COR-L47 (cell line): Measurements from ENCODE around the gene PSMD2.
"Not testable (repeated sequence)": the region's sequence is repeated elsewhere in the genome, so short reads cannot be mapped to it uniquely, and the experiment has no call there.

Experiments
- DNase-seq: peaks from one replicate; lab custom pipeline; 2025; lab: John Stamatoyannopoulos, UW

The PSMD2 gene

DNA sequence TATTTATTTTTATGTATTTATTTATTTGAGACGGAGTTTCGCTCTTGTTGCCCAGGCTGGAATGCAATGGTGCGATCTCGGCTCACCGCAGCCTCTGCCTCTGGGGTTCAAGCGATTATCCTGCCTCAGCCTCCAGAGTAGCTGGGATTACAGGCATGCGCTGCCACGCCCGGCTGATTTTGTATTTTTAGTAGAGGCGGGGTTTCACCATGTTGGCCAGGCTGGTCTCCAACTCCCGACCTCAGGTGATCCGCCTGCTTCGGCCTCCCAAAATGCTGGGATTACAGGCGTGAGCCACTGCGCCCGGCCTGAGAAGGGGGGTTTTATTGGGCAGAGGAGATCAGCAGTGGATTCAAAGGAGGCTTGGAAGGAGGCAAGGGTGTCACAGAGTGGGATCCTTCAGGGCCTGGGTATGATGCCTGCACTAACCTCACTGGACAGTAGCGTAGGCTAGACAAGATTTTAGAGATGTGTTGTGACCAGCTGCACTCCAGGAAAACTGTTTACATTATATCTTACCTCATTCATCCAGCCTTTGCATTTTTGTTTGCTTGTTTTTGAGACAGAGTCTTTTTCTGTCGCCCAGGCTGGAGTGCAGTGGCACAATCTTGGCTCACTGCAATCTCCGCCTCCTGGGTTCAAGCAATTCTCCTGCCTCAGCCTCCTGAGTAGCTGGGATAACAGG is 40.6 kb downstream of the PSMD2 start:
- not testable (repeated sequence) for DNase-seq

DNA sequence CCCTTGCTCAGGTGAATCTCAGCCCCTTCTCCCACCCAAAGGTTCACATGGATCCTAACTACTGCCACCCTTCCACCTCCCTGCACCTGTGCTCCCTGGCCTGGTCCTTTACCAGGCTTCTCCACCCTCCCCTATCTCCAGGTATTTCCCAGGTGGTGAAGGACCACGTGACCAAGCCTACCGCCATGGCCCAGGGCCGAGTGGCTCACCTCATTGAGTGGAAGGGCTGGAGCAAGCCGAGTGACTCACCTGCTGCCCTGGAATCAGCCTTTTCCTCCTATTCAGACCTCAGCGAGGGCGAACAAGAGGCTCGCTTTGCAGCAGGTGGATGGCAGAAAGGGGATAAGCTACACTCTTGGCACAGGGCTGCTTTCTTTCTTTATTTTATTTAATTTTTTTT is 42.9 kb downstream of the PSMD2 start:
- no peak for DNase-seq

DNA sequence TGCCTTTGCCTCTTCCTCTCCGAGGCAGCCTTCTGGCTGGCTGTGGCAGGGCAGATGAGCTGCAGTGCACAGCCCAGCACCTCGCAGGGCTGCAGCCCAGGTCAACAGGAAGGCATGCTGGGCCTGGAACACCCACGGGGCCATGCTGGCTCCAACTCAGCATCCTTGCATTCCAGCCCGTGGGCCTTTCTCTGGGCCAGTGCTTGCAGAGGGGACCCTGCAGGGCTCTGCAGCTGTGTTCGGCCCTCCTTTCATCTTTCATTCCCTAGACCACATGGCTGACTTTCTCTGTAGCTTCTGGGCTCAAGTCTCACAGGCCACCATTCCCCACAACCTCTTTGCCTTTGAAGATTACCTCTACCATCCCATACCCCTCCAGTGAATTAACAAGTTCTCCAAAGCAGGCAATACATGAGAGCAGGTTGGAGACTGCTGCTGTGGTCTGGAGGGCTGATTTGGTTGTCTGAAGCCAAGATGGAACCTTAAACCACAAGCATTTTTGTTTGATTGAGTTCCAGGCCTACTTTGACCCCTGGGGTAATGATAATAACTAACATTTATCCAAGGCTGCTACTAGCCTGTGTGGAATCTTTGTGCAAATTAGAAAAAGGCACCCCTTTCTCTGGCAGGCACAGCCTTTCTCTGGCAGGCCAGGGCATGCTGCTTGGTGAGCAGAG is 44.3 kb downstream of the PSMD2 start:
- DNase-seq = no peak

DNA sequence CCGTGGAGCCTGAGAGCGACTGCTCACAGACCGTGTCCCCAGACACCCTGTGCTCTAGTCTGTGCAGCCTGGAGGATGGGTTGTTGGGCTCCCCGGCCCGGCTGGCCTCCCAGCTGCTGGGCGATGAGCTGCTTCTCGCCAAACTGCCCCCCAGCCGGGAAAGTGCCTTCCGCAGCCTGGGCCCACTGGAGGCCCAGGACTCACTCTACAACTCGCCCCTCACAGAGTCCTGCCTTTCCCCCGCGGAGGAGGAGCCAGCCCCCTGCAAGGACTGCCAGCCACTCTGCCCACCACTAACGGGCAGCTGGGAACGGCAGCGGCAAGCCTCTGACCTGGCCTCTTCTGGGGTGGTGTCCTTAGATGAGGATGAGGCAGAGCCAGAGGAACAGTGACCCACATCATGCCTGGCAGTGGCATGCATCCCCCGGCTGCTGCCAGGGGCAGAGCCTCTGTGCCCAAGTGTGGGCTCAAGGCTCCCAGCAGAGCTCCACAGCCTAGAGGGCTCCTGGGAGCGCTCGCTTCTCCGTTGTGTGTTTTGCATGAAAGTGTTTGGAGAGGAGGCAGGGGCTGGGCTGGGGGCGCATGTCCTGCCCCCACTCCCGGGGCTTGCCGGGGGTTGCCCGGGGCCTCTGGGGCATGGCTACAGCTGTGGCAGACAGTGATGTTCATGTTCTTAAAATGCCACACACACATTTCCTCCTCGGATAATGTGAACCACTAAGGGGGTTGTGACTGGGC is 45.7 kb downstream of the PSMD2 start:
- DNase-seq = no peak

DNA sequence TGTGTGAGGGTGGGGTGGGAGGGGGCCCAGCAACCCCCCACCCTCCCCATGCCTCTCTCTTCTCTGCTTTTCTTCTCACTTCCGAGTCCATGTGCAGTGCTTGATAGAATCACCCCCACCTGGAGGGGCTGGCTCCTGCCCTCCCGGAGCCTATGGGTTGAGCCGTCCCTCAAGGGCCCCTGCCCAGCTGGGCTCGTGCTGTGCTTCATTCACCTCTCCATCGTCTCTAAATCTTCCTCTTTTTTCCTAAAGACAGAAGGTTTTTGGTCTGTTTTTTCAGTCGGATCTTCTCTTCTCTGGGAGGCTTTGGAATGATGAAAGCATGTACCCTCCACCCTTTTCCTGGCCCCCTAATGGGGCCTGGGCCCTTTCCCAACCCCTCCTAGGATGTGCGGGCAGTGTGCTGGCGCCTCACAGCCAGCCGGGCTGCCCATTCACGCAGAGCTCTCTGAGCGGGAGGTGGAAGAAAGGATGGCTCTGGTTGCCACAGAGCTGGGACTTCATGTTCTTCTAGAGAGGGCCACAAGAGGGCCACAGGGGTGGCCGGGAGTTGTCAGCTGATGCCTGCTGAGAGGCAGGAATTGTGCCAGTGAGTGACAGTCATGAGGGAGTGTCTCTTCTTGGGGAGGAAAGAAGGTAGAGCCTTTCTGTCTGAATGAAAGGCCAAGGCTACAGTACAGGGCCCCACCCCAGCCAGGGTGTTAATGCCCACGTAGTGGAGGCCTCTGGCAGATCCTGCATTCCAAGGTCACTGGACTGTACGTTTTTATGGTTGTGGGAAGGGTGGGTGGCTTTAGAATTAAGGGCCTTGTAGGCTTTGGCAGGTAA is 46.5 kb downstream of the PSMD2 start:
- peak; percentile 90 for DNase-seq

DNA sequence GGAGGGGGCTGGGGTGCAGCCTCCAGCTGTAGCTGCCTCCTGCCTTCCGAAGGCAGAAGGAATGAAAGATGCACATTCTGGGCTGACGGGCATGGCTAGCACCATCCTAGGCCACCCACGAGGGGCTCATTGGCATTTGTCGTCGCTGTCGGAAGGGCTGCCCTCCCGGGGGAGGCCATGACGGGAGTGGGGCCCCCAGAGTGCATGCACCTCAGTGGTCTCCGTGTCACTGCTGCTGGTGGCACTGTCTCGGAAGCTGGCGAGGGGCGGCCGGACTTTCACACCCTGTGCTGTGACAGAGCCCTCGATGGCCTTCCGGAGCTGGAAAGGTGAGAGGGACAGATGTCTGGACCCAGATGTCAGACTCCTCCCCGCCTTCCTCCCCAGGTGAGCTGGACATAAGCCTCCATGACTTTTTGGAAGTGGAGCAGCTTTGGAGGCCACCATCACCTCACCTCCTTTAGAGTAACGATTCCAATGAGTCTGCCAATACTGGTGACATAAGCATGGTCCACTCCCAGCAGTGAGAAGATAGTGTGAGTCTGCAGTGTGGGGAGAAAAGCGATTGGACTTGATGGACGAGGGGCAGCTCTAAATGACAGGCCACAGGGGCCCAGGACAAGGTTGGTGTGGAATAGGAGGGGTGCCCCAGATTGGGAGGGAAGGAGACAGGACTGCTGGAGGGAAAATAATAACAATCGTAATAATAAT is 47.6 kb downstream of the PSMD2 start:
- no peak for DNase-seq

DNA sequence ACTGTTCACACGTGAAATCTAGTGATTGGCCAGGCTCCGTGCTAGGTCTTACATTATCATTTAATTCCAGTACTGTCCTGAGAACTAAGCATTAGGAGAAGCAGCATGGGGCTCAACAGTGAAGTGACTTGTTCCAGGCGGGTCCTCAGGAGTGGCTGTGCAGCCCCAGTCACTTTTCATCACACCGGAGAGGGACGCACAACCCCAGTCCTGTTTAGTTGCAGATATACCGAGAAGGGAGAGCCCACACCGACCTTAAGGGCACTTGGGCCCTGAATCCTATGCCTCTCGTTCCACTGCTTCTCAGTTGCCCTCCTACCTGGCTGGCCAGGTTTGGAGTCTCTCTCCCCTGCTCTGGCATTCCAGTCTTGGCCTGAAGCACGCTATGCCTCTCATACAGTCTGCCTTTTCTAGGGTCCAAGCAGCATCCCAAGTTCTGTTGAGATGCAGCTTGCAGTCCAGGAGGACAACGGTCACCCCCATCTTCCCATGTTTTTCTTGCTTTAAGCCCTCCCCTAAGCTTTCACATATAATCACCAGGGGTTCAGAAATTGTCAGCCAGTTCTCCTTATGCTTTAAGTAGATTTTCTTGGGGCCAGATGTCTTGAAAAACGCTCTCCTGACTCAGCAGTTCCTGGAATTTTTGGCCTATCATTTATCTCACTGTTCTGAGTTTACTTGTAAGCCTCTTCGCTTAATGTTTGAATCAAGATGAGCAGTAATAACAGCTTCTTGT is 48.4 kb downstream of the PSMD2 start:
- no peak for DNase-seq

DNA sequence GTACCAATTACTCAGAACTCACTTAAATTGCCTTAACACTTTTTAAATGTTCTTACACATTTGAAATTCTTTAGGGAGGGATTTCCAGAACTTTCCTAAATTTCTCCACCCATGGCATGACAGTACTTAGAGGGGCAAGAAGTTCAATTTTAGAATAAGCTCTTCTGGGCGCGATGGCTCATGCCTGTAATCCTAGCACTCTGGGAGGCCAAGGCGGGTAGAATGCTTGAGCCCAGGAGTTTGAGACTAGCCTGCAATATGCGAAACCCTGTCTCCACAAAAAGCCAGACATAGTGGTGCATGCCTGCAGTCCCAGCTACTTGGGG is 49.0 kb downstream of the PSMD2 start:
- no peak for DNase-seq

DNA sequence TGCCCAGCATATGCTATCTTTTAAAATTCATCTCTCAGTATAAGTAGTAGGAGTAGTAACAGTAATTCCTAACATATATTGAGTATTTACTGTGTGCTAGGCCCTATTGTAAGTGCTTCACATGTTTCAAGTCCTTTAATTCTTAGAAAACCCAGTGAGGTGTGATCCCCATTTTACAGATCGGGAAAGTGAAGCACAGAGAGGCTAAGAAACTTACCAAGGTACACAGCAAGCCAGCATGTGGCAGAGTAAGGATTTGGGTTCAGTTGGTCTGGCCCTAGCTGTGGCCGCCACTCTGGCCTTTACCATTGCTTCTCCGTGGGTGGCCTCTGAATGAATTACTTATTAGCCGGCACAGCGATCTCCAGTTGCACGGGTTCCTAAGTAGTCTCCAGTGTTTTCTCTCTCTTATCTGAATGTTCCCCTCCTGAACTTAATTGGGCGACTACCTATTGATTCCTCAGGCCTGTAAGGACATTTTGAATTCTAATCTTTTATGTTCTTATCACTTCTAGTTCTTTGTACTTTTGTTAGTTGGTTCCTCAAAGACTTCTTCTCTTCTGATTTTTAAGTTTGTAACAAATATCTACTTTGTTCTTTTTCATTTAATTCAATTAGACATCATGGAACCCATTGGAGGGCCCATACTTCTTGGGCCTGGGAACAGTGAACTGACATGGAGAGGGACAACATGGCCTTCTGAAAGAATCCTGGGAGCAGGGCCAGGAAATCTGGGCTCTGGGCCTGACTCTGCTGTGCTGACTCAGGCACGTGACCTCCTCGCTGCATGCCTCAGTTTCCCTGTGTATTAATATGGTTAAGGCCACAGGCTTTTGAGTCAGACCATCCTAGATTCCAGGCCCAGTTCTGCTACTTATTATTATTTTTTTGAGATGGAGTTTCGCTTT is 50.8 kb downstream of the PSMD2 start:
- no peak for DNase-seq

DNA sequence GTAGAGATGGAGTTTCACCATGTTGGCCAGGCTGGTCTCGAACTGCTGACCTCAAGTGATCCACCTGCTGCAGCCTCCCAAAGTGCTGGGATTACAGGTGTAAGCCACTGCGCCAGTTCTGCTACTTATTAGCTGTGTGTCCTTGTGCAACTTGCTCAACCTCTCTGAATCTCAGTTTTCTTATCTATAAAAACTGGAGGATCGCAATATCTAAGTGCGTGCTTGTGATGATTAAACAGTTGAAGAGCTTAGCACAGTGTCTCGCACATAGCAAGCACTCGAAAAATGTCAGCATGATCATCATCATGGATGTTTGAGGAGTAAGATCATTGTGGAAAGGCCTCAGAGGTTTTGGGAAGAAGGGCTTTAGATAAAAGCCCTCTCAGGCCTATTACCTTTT is 51.6 kb downstream of the PSMD2 start:
- no peak for DNase-seq

DNA sequence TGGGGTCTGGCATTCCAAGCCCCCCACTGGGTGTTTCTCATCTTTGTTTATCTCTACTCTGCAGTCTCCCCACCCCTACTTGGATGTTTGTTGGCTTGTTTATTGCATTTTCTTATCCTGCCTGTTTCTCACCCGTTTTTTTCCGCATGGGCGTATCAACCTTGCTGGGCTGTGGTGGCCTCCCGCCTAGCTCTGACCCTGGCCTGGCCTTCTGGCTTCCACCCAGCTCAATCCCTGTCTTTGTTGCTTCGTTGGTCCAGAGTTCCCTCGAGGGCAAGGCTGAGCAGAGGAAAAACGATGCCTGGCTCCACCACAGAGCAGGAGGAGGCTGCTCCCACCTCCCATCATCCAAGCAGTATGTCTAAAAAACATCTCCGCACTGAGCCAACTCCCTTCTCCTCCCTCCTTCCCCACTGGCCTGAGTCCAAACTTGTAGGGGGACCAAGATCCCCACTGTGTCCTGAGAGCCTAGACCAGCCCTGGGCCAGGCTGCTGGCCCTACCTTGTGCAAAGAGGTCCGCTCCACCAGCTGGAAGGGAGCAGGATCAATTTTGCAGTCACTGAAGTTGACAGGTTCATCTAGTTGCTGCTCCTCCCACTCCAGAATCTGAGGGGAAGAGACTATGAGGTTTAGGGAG is 52.6 kb downstream of the PSMD2 start:
- no peak for DNase-seq

DNA sequence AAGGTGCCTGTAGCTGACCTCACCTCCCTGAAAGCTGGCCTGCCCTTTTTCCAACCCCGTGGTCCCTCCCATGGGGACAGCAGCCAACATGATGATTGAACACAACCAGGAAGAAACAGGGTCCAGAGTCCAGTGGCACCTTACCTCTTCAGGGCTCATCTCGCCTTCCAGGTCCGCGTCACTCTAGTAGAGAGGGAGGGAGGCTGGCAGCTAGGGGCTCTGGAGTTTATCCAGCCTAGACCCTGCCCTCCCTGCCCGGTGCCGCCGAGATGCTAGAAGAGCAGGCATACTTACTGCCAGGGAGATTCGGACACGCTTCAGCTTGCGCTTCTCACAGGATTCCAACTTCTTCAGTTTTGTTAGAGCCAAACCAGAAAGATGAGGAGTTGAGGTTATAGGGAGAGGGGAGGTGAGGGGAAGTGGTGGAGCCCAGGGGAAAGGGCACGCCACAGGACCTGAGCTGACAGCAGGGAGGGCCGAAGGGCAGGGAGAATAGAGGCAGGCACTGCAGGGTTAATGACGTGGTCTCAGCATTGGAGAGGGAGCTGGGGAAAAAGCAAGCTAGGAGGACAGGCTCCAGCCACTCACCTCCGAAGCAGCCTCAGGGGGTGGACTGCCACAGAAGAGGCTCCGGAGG is 53.2 kb downstream of the PSMD2 start:
- no peak for DNase-seq

DNA sequence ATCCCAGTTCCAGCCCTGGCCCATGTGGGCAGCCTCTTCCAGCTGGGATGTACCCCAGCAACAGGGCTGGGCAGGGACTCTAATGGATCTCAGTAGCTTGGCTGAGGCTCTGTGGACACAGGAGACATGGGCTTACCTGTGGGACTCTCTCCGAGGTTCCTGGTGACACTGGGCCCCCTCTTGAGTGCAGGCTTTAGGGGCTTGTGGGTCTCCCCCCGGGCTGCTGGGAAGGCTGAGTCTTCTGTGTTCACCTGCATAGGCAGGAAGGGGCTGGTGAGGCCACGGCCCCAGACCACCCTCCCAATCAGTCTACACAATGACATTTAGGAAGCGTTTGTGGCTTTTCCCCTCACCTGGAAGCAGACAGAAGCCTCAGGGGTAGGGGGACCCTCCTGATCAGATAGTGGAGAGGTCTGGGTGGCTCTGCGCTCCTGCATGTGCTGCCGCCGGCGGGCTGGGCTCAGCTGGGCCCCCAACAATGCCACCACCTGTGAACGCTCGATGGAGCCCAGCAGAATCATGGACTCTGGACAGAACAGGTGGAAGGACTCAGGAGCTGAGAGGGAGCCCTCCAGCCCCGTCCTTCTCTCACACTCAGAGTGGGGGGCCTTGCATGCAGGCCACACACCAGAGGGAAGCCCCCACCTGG is 54.0 kb downstream of the PSMD2 start:
- no peak for DNase-seq

DNA sequence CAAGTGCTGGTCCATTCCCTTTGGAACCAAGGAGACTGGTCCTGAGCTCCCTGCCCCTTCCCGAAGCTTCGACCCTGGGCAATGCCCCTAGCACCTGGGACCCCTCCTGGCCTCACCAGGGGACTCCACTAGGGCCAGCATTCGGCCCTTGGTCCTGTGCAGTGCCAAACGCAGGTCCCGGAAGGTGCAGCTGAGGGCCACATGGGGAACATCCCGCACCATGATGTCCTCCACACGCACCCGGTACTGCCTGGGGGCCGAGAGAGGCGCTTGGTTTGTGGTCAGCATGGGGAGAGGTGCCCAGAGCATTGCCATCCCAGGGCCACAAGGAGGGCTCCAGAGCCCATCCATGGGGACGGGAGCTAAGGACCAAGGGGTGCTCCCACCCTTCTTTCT is 54.5 kb downstream of the PSMD2 start:
- DNase-seq = no peak

DNA sequence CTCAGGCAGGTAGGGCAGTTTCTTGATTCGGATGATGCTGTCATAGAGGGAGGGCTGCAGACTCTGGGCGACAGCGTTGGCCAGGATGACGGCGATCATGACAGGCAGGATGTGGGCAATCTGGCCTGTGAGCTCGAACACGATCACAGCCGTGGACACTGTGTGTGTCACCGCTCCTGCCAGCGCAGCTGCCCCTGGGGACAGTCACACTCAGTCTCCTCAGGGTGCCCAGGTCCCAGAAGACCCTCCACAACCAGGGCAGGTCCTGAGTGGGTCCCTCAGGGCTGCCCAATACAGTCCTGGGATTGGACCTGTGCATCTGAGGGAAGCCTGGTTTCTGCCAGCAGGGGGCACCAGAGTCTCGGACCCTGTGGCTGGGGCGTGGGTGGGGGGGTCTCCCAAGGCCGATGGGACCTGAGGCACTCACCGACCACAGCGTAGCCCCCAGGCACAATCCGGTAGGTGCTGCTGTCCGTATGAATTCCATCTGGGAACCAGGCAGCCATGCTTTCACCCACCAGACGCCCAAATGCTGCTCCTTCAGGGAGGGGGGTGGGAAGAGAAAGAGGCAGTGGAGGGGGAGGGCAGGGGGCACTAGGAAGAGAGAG is 55.2 kb downstream of the PSMD2 start:
- DNase-seq = peak; percentile 50

DNA sequence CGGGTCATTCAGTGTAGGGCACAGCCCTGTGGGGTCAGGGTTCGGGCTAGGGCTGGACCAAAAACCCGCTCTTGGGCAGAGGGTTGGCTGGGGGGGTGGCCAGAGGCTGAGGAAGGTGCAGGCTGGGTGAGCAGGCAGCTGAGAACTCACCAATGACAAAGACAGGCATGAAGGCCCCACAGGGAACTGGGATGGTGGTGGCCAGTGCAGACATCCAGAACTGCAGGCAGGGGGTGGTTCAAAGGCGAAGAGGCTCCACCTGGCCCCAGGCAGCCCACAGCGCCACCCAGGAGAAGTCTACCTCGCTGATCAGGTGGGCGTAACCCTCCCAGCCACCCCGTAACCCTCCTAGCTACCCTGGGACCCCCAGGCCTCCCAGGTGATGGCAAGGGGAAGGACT is 55.7 kb downstream of the PSMD2 start:
- no peak for DNase-seq

DNA sequence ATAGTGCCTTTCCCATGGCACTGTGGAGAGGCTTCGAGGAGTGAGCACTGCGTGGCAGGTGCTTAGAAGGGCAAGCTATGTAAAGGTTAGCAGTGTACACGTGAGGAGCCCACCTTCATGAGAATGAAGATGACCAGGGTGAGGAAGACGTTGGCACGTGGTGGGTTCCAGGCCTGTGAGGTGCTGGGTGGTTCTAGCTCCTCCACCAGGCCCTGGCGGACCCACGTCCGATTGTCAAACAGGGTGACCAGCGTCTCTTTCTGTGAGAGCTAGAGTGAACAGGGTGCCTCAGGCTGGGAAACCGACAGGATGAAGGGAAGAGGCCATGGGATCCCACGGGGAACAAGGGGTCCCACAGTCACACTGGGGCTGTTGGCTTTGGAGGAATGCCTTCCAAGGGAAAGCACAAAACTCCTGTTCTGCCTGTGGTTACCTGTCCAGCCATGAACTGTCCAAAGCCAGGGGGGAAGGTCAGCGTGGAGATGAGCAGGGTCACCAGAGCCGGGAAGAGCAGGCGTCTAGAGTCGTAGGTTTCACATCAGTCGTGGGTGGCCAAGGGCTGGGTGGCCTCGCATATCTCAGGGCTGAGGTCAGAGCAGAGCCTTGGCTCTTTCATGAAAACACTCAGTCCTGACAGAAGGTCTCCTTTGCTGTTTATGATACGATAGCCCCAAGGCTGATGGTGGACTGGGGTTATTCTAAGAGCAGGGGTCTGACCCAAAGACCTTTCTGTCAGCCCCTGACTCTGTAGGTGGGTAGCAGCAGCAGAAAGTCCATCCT is 56.4 kb downstream of the PSMD2 start:
- DNase-seq = no peak
